Peyer's patch (tissue), 4 donors: Measurements from ENCODE around the gene PDK2.

Experiments
- CTCF ChIP-seq, 6 experiments: fragments of 450-650 bp in 4 of 6; fragments of 200-600 bp in 2 of 6; sonication (generic) in 1 of 6; IDR thresholded peaks; one replicate each; pipeline ENCODE4 v1.5.1; 2017 to 2019; ENCODE audit warnings: antibody characterized with exemption in 6 of 6, mild to moderate bottlenecking in 3 of 6, moderate library complexity in 1 of 6
- POLR2A ChIP-seq, 2 donors: fragments of 450-650 bp; IDR thresholded peaks; one replicate each; pipeline ENCODE4 v1.5.1; 2017; ENCODE audit warnings: antibody characterized with exemption in 2 of 2, mild to moderate bottlenecking in 2 of 2, moderate library complexity in 2 of 2

- TF ChIP-seq CTCF (IDR thresholded peaks at IDR 0.05) = no peak
- no peak for TF ChIP-seq POLR2A (IDR thresholded peaks at IDR 0.05)
These were observed 40.4 kb downstream of the PDK2 start for GRCh38 chr17:50135316-50136095.
